H9 (cell line): Measurements from ENCODE around the gene KCNJ11. TPM values are rescaled to one million over a fixed set of nuclear protein-coding genes. Genes with fewer than 3 reads are reported as not detected.

Source experiments
- DNase-seq: peaks from one replicate; pipeline ENCODE4 v3.0.0-alpha.2; 2017
- H2AFZ ChIP-seq: one replicate; pipeline ENCODE4 v1.6.1; 2013; ENCODE audit warnings: mild to moderate bottlenecking, low read length, control low read depth, moderate library complexity
- H2AK5ac ChIP-seq: 2 replicates; pipeline ENCODE4 v1.6.1; 2013; ENCODE audit warnings: low read length, control low read depth, mixed read lengths; ENCODE audit not compliant: insufficient read length
- H2BK120ac ChIP-seq: one replicate; pipeline ENCODE4 v1.6.1; 2013; ENCODE audit warnings: low read depth, mild to moderate bottlenecking, low read length, control low read depth, inconsistent platforms; ENCODE audit not compliant: poor library complexity, severe bottlenecking
- H2BK12ac ChIP-seq: 2 replicates; pipeline ENCODE4 v1.6.1; 2013; ENCODE audit warnings: low read length, control low read depth, mixed read lengths, low read depth; ENCODE audit not compliant: insufficient read length
- H2BK15ac ChIP-seq: 2 replicates; pipeline ENCODE4 v1.6.1; 2013; ENCODE audit warnings: low read depth, low read length, control low read depth
- H2BK20ac ChIP-seq: one replicate; pipeline ENCODE4 v1.6.1; 2013; ENCODE audit warnings: low read depth, mild to moderate bottlenecking, low read length, control low read depth, inconsistent platforms; ENCODE audit not compliant: poor library complexity, severe bottlenecking
- H2BK5ac ChIP-seq: 2 replicates; pipeline ENCODE4 v1.6.1; 2013; ENCODE audit warnings: low read length, control low read depth, mixed read lengths; ENCODE audit not compliant: insufficient read length
- H3K14ac ChIP-seq: 2 replicates; pipeline ENCODE4 v1.6.1; 2013; ENCODE audit warnings: low read length, control low read depth; ENCODE audit not compliant: insufficient read depth
- H3K18ac ChIP-seq: 2 replicates; pipeline ENCODE4 v1.6.1; 2013; ENCODE audit warnings: low read depth, mild to moderate bottlenecking, mixed read lengths, low read length, control low read depth; ENCODE audit not compliant: insufficient read length
- H3K23ac ChIP-seq: 2 replicates; pipeline ENCODE4 v1.6.1; 2013; ENCODE audit warnings: low read length, control low read depth, mixed read lengths, low read depth; ENCODE audit not compliant: insufficient read length
- H3K23me2 ChIP-seq: 2 replicates; pipeline ENCODE4 v1.6.1; 2013; ENCODE audit warnings: low read depth, mild to moderate bottlenecking, mixed read lengths, low read length, control low read depth; ENCODE audit not compliant: insufficient read length, poor library complexity, severe bottlenecking
- H3K27ac ChIP-seq: 2 replicates; pipeline ENCODE4 v1.5.1; 2013; ENCODE audit warnings: low read length, control low read depth, mixed read lengths, low read depth; ENCODE audit not compliant: insufficient read length
- H3K27me3 ChIP-seq: 2 replicates; pipeline ENCODE4 v1.6.1; 2013; ENCODE audit warnings: low read length, control low read depth, inconsistent platforms; ENCODE audit not compliant: insufficient read depth
- H3K4ac ChIP-seq: 2 replicates; pipeline ENCODE4 v1.6.1; 2013; ENCODE audit warnings: low read depth, mild to moderate bottlenecking, control low read depth, inconsistent platforms, low read length, moderate library complexity
- H3K4me1 ChIP-seq: 2 replicates; pipeline ENCODE4 v1.6.1; 2013; ENCODE audit warnings: low read length, control low read depth, inconsistent platforms; ENCODE audit not compliant: insufficient read depth
- H3K4me2 ChIP-seq: 2 replicates; pipeline ENCODE4 v1.6.1; 2013; ENCODE audit warnings: low read length, control low read depth, mixed read lengths; ENCODE audit not compliant: insufficient read length, insufficient read depth
- H3K56ac ChIP-seq: 2 replicates; pipeline ENCODE4 v1.6.1; 2013; ENCODE audit warnings: low read depth, mild to moderate bottlenecking, mixed read lengths, low read length, control low read depth; ENCODE audit not compliant: insufficient read length
- H3K79me1 ChIP-seq: 2 replicates; pipeline ENCODE4 v1.6.1; 2013; ENCODE audit warnings: low read depth, mild to moderate bottlenecking, moderate library complexity, low read length, control low read depth, inconsistent platforms; ENCODE audit not compliant: insufficient read depth, poor library complexity, severe bottlenecking
- H3K79me2 ChIP-seq: 2 replicates; pipeline ENCODE4 v1.6.1; 2013; ENCODE audit warnings: low read length, control low read depth, inconsistent platforms; ENCODE audit not compliant: insufficient read depth
- H3K9ac ChIP-seq: 2 replicates; pipeline ENCODE4 v1.6.1; 2013; ENCODE audit warnings: low read length, control low read depth, mixed read lengths; ENCODE audit not compliant: insufficient read length; ENCODE audit errors: extremely low read depth
- H3K9me3 ChIP-seq: one replicate; pipeline ENCODE4 v1.6.1; 2013; ENCODE audit warnings: low read depth, low read length, inconsistent platforms; ENCODE audit not compliant: control insufficient read depth
- H3T11ph ChIP-seq: one replicate; pipeline ENCODE4 v1.6.1; 2013; ENCODE audit warnings: mild to moderate bottlenecking, low read length, control low read depth, inconsistent platforms
- H4K20me1 ChIP-seq: one replicate; pipeline ENCODE4 v1.6.1; 2013; ENCODE audit not compliant: control insufficient read depth, insufficient read length, insufficient read depth
- H4K5ac ChIP-seq: 2 replicates; pipeline ENCODE4 v1.6.1; 2013; ENCODE audit warnings: low read depth, mild to moderate bottlenecking, mixed read lengths, low read length, control low read depth; ENCODE audit not compliant: insufficient read length
- H4K8ac ChIP-seq: replicated peaks from 2 replicates; pipeline ENCODE4 v1.6.1; 2013; ENCODE audit warnings: low read length, control low read depth, mixed read lengths, low read depth; ENCODE audit not compliant: insufficient read length
- H4K91ac ChIP-seq: 2 replicates; pipeline ENCODE4 v1.6.1; 2013; ENCODE audit warnings: low read depth, mild to moderate bottlenecking, moderate library complexity, mixed read lengths, low read length, control low read depth; ENCODE audit not compliant: insufficient read length
- H3K27ac Mint-ChIP-seq, 3 experiments: 2 replicates in 2 of 3; 3 replicates in 1 of 3; pipeline ENCODE4 v1.8.0; 2020 to 2021; ENCODE audit warnings: mixed read lengths in 3 of 3, mild to moderate bottlenecking in 1 of 3, moderate library complexity in 1 of 3
- H3K27me3 Mint-ChIP-seq: 2 replicates; pipeline ENCODE4 v1.8.0; 2021; ENCODE audit warnings: low read depth, mild to moderate bottlenecking, moderate library complexity, mixed read lengths
- H3K36me3 Mint-ChIP-seq, 3 experiments: 2 replicates in 2 of 3; 3 replicates in 1 of 3; pipeline ENCODE4 v1.8.0; 2020 to 2021; ENCODE audit warnings: low read depth in 3 of 3, mixed read lengths in 3 of 3; ENCODE audit not compliant: insufficient read depth in 1 of 3
- H3K4me1 Mint-ChIP-seq, 2 experiments: 2 replicates each; pipeline ENCODE4 v1.8.0; 2020; ENCODE audit warnings: mixed read lengths in 2 of 2
- H3K4me3 Mint-ChIP-seq, 2 experiments: 2 replicates in 1 of 2; 3 replicates in 1 of 2; pipeline ENCODE4 v1.8.0; 2020 to 2021; ENCODE audit warnings: mild to moderate bottlenecking in 2 of 2, mixed read lengths in 2 of 2, moderate library complexity in 1 of 2
- H3K9me3 Mint-ChIP-seq, 2 experiments: 2 replicates in 1 of 2; 3 replicates in 1 of 2; pipeline ENCODE4 v1.8.0; 2020; ENCODE audit warnings: mild to moderate bottlenecking in 2 of 2, mixed read lengths in 2 of 2, moderate library complexity in 1 of 2
- CTCF ChIP-seq: fragments of 200-600 bp; sonication (generic); conservative IDR thresholded peaks from 3 replicates; pipeline ENCODE4 v1.8.0; 2021; ENCODE audit warnings: antibody characterized with exemption, mild to moderate bottlenecking
- WGBS: extraction: QIAGEN DNeasy Blood & Tissue Kit; methylation state at CpG from one replicate; pipeline ENCODE4 v1.1.7; 2013; ENCODE audit warnings: missing lambda C conversion rate, low lambda C conversion rate, mixed read lengths; ENCODE audit not compliant: insufficient read length; ENCODE audit errors: extremely low coverage; 5-methylcytosine and 5-hydroxymethylcytosine counted together
- total RNA-seq: library from RNA; stranded (reverse); gene quantifications from 2 replicates; pipeline ENCODE4 v1.2.1, GENCODE V29; 2021

Gene KCNJ11
- total RNA-seq, 1 experiment from 2014 or later = 2.3 TPM

DNA sequence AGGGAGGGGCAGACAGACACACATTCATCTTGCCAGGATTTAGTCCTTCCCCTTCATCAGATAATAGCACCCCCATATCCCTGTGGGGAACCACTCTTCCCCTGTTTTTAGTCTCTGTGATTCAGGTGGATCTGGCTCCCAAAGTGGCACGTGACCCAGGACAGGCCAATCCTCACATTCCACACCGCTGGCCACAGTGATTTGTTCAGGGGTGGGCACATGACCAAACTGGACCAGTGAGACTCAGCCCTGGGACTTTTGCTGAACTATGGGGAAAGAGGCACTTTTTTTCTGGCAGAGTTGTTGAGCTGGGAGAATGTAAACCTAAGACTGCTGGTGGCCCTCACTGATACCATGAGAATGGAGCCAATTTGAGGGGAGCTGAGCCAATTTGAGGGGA, 19.1 kb upstream of the KCNJ11 start:
- DNase-seq = no peak
- H2BK120ac ChIP-seq = no peak overlapping the region

More for the DNA sequence above, 19.1 kb upstream of the KCNJ11 start:
- Histone ChIP-seq H4K91ac (no peak overlapping the region), H3K27ac (no peak overlapping the region), H2AFZ (no peak overlapping the region), H3K9me3 (no peaks in the 10 kb centered on the region), H3K79me2 (no peaks in the 10 kb centered on the region), H4K20me1 (no peaks in the 10 kb centered on the region), H3T11ph (no peak overlapping the region), H2AK5ac (no peak overlapping the region), H3K27me3 (no peaks in the 10 kb centered on the region), H4K5ac (no peak overlapping the region), H3K4me1 (no peaks in the 10 kb centered on the region), H2BK15ac (no peak overlapping the region), H2BK12ac (no peak overlapping the region), H3K9ac (no peak overlapping the region), H4K8ac (no peak overlapping the region), H3K23ac (no peak overlapping the region), H2BK20ac (no peak overlapping the region), H3K56ac (no peak overlapping the region), H3K4me2 (no peak overlapping the region), H3K14ac (no peak overlapping the region), H3K23me2 (no peaks in the 10 kb centered on the region), H2BK5ac (no peak overlapping the region), H3K4ac (no peak overlapping the region), H3K18ac (no peak overlapping the region), H3K79me1 (no peaks in the 10 kb centered on the region)
- Mint-ChIP-seq H3K36me3 (no peaks in the 10 kb centered on the region), H3K4me1 (peaks cover under 1 to 15% of the 10 kb centered on the region in 2 experiments), H3K4me3 (no peak overlapping the region), H3K9me3 (peaks cover 0 to 6% of the 10 kb centered on the region in 2 experiments; a peak in 2 of 5 replicates), H3K27me3 (peaks cover 24% of the 10 kb centered on the region), H3K27ac (no peak overlapping the region)
- no peak for TF ChIP-seq CTCF
- no CpG with 5 or more reads among the region's 2 CpGs for WGBS
